DLD1 (cell line): ENCODE data around the gene NSUN6.
"Not testable (repeated sequence)": the region's sequence is repeated elsewhere in the genome, so short reads cannot be mapped to it uniquely, and the experiment has no call there.

ENCODE experiments used
- in situ Hi-C: cut with HindIII; loops from 2 replicates; pipeline ENCODE4 v1.10.0; 2017; ENCODE audit warnings: low sequenced_read_pairs

NSUN6 gene

DNA sequence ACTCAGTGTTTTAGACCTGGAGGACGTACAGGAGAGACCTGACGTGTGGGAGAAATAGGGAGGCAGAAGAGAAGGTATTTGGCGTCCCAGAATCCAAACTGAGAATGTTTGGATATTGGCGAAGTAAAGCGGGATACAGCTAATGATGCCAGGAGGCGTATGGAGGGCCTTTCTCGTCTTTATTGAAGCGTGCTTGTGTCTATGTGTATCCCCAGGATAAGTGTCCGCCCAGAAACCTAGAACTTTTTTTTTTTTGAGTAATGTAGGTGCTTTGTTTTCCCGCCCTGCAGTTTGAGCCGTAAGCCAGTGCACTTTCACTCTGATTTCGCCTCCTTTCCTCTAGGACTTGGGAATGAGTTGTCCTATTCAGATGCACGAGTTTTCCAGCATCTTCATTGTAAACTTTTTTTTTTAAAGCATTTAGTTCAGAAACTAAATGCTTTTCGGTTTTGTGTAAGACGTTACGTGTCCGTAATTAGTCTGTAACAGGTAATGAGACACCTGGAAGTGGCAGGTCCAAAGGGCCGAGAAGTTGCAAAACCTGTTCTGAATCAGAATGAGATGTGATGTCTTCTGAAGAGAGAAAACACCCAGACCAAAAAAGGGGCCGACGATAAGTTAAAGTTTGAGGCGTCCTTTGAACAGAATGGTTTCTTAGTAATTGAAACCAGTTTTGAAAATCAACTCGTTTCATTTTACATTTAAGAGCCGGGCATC is 8.6 kb upstream of the NSUN6 start:
- in situ Hi-C loops, result no loop called here

DNA sequence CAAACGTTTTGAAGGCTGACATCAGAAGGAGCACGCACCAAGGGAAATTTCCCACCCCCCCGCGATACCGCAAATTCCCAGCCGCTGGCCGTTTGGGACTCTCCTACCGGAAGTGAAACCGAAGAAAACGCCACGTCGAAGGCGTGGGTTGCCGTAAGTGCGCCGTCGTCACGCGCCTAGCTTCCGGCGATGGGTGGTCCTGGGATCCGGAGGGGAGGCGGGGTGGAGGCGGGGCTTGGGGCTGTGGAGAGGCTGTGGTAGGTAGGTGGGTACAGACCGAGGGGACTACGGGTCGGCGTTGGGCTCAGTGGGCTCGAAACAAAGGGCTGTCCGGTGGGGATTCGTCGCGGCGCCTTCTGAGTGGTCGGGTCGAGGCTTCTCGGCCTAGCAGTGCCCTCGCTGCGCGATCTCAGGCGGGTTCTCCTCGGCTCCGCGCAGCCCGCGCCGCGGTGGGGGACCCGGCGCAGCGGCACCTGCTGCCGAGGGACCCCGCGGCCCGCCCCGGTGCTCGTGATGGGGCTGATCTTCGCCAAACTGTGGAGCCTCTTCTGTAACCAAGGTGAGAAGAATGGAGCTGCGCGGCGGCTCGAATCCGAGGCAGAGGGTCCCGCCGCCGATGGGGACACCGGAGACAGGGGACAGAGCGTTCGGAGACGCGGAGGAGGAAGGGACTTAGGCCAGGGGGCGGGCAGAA is 7.9 kb upstream of the NSUN6 start, which contains the start of gene ARL5B:
TSS of gene ARL5B (plus strand) at position 307 of the 694 bp plus-strand sequence. CDS start at position 514, 207 bp downstream.
- in situ Hi-C loops, result no loop called here

DNA sequence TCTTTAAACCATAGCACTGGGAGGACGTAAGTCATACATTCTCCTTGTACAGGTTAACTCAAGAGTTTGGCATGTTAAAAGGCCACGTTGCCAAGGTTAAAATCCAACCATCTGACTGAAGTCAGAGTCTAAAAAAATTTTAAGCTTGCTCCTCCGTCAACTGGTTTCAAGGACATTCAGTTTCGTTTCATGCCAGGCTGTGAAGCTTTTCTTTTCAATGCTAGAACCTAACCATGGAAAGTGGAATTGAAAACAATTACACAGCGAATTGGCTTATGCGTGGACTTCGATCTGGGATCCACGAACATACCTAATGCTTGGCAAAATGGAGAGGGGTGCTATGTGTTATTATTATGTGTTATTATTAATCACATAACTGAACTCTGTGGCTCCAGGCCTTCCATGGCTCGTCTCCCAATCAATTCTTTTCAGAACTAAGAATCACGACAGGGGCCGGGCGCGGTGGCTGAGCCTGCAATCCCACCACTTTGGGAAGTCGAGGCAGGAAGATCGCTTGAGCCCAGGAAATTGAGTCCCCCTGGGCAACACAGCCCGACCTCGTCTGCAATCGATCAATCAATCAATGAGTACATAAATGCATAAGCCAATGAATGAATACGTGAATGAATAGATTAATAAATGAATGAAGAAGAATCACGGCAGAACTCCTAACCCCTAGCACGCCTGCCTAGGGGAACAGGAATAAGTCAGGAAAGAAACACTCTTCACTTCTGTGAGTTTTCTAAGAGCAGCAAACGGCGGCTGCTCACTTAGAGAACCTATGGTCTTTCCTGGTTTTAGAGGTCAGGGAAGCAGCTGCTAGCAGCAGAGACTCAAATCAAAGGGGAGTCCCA is 7.1 kb upstream of the NSUN6 start:
- in situ Hi-C loops, result no loop called here

DNA sequence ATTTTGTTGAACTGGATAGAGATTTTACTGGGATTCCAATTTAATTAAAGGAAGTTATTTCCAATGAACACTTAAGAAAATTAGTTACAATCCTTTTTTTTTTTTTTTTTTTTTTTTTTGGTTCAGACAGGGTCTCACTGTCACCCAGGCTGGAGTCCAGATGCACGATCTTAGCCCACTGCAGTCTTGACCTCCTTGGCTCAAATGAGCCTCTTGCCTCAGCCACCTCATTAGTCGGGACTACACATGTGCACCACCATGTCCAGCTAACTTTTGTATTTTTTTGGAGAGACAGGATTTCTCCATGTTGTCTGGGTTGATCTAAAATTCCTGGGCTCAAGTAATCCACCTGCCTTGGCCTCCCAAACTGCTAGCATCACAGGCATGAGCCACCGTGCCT is 5.3 kb upstream of the NSUN6 start:
- in situ Hi-C loops, result no loop called here

DNA sequence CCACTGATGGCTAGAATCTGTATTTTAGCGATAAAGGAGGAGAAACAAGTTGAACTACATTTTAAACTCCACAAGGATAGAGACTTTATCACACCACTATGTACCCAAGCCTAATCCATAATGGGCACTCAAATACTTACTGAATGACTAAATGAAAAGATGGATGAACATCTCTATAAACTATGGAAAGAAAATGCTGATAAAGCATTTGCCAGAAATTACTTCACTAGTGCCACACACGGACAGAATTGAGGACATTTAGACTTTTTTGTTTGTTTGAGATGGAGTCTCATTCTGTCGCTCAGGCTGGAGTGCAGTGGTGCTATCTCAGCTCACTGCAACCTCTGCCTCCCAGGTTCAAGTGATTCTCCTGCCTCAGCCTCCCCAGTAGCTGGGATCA is 1.7 kb upstream of the NSUN6 start:
- in situ Hi-C loops, result no loop called here

DNA sequence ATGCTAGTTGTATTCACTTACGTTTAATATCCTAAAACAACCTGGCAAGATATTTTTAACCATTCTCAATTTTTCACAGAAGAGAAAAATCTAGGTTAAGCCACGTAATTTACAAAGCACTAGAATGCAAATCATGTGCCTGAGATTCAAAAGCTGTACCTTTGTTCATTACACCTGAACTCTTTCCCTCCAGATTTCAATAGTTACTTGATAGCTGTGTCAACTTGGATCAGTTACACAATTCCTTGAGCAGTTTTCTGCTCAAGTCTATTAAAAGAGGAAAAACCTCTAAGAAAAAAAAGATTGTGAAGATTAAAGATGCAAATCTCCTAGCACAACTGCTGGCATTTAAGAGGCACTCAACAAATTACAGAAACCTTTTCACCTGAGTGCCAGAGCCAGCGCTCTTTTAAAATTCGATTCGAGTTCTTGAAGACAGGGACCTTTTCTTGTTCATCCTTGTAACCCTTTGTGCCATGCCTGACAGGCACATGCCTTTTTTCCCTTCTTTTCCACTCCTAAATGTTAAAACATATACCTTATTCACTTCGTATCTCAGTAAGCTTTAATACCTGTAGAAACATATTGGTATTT is 886 bp downstream of the NSUN6 start:
- in situ Hi-C loops, result no loop called here

DNA sequence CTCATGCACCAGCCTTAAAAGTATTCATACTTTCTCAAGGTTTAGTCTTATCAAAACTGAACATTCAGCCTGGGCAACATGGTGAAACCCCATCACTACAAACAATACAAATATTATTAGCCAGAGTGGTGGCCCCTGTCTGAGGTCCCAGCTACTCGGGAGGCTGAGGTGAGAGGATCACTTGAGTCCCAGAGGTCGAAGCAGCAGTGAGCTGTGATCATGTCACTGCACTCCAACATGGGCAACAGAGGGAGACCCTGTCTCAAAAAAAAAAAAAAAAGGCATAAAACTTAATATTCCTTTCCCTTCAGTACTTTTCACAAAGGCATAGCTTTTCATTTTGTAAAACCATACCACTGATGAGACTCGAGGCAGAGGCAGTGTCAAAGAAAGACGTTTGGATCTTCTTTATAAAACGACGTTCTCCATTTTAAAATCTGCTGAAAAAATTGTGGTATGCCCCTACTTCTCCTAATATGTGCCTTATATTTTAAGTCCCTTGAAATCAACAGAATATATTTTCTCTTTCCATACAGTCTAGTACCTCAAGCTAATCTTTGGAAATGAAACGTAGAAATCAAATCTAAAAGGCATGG is 1.9 kb downstream of the NSUN6 start:
- in situ Hi-C loops, result no loop called here

DNA sequence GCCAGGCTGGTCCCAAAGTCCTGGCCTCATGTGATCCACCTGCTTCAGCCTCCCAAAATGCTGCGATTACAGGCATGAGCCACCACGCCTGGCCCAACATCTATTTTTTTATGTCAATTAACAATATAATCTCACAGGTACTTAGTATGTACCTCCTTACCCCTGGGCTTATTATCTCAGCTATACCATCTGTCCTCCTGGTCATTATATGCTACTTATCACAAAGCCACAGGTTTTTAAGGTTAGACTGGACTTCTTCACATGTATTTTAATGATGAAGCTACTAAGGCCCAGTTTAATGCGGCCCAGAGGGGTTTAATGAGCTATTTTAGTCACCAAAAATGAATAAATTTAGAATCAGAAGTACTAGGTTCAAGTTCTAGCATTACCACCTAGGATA is 3.4 kb downstream of the NSUN6 start:
- in situ Hi-C loops, result no loop called here

DNA sequence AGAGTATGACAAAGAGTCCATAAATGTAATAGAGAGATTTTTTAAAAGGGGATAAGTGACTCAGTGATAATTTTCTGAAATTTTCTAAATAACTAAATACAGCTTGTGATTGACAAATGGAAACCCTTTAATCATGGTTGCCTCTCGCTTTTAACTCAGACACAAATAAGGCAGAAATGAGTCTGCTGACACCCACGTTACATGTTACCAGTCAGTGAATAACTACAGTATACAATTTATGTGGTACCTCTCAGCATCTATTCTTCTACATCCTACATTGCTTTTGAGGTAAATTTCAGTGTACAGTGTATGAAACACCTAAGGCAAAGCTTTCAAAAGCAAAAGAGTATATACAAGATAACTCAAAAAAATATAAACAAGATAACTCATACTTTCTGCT is 4.2 kb downstream of the NSUN6 start:
- in situ Hi-C loops, result no loop called here

DNA sequence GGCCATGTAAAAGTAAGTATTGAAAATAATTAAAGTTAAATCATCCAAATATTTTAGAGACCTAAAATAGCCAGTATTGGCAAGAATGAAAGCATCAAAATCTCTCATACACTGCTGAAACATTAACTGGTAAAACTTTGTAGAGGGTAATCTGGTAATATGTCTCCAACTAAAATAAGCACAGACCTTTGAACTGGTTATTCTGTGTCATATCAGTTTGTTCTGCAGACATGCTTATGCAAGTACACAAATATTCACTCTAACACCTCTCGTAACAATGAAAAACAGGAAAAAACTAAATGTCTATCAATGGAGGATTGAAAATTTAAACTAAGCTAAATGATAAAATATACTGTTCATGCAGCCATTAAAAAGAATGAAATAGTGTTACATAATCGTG is 11.7 kb downstream of the NSUN6 start:
- in situ Hi-C loops, result not testable (repeated sequence)

DNA sequence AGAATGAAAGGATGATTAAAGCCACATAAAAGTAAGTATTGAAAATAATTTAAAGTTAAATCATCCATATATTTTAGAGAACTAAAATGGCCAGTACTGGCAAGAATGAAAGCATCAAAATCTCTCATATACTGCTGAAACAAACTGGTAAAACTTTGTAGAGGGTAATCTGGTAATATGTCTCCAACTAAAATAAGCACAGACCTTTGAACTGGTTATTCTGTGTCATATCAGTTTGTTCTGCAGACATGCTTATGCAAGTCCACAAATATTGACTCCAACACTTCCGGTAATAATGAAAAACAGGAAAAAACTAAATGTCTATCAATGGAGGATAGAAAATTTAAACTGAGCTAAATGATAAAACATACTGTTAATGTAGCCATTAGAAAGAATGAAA is 14.0 kb downstream of the NSUN6 start:
- in situ Hi-C loops, result not testable (repeated sequence)

DNA sequence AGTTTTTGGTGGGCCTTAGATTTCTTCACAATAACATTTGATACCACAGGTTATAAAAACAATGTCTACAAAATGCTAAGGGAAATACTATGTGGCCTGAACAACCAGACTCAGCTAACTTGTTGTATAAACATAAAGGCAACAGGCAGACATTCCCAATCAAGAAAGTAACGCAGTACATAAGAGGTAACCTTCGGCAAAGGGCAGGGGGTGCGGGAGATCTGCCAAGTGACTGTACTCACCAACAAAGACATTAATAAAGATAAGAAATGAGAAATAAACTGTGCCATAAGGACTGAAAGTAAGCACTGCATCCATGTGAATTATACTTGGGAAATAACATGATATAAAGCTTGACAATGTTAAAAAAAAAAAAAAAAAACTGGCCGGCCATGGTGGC is 15.4 kb downstream of the NSUN6 start:
- in situ Hi-C loops, result no loop called here

DNA sequence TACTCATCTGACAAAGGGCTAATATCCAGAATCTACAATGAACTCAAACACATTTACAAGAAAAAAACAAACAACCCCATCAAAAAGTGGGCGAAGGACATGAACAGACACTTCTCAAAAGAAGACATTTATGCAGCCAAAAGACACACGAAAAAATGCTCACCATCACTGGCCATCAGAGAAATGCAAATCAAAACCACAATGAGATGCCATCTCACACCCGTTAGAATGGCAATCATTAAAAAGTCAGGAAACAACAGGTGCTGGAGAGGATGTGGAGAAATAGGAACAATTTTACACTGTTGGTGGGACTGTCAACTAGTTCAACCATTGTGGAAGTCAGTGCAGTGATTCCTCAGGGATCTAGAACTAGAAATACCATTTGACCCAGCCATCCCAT is 18.9 kb downstream of the NSUN6 start:
- in situ Hi-C loops, result not testable (repeated sequence)

DNA sequence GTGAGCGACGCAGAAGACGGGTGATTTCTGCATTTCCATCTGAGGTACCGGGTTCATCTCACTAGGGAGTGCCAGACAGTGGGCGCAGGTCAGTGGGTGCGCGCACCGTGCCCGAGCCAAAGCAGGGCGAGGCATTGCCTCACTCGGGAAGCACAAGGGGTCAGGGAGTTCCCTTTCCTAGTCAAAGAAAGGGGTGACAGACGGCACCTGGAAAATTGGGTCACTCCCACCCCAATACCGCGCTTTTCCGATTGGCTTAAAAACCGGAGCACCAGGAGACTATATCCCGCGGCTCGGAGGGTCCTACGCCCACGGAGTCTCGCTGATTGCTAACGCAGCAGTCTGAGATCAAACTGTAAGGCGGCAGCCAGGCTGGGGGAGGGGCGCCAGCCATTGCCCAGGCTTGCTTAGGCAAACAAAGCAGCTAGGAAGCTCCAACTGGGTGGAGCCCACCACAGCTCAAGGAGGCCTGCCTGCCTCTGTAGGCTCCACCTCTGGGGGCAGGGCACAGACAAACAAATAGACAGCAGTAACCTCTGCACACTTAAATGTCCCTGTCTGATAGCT is 23.9 kb downstream of the NSUN6 start:
- in situ Hi-C loops, result not testable (repeated sequence)

DNA sequence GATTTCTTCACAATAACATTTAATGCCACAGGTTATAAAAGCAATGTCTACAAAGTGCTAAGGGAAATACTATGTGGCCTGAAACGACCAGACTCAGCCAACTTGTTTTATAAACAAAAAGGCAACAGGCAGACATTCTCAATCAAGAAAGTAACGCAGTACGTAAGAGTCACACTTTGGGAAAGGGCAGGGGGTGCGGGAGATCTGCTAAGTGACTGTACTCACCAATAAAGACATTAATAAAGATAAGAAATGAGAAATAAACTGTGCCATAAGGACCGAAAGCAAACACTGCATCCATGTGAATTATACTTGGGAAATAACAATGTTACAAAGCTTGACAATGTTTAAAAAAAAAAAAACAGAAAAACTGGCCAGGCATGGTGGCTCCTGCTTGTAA is 25.5 kb downstream of the NSUN6 start:
- in situ Hi-C loops, result no loop called here

DNA sequence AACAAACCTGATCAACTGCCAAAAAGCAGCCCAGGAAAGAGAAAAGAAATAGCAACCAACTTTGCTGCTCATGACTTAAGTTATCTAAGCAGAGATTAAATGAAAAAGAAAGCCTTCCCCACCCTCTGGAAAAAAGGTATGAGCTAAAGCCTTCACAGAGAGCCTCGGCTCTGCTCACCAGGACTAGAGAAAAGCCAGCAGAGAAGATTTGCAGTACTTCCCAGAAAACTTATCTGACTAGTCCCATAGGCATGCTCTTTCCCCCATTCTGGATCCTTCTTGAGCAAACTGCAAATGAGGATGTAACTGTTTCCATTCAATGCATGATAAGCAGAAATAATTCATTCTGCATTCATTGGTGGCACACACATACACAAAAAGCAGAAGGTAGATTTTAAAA is 27.7 kb downstream of the NSUN6 start:
- in situ Hi-C loops, result not testable (repeated sequence)

DNA sequence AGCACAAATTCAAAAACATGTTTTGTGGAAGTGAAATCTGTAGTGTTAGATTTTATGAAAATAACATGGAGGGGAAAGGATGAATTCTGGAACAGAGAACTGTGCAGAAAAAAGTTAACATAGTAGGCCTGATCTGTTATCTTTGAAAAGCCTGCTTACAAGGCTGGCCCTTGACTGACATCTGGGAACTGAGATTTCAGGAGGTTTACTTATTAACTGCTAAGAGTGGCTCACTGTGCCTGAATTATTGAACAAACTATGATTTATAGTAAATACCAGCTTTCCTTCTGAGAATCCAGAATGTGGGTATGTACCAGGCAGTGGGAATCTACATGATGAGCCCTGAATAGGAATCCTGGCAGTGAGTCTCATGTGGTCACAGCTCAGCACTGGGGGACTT is 30.5 kb downstream of the NSUN6 start:
- in situ Hi-C loops, result no loop called here

DNA sequence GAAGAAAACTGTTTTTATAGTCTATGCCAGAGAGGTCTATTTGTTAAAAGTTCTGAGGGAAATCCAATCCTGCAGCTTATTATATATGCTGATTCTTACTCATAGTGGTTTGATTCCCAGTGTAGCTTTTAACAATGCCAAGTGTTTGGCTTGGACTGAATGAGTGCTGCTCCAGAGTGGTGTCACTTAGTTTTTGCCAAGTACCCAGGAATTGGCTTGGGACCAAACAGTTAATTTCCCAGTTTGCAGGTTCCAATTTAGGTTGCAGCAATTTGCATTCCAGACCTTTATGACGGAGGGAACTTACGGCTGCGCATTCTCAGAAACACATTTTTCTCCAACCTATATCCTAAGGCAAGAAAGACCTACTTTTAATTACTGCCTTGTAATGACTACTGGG is 32.4 kb downstream of the NSUN6 start:
- in situ Hi-C loops, result no loop called here

DNA sequence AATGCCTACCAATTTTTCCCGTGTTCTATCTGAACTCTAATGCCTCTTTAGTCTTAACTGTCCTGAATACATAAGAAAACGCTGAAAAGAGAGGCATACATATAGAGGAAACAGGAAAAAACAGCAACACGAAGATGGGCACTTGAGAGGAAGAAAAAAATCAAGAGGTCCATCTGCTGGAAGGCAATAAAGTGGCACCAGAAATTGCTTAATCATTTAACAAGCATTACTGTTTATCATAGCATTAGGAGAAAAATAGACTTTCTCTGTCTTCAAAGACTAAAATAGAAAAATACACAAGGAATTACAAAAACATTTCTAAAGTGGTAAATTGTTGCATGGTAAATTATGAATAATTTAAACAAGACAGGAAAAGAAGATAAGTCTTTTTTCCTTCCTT is 35.0 kb downstream of the NSUN6 start:
- in situ Hi-C loops, result no loop called here

DNA sequence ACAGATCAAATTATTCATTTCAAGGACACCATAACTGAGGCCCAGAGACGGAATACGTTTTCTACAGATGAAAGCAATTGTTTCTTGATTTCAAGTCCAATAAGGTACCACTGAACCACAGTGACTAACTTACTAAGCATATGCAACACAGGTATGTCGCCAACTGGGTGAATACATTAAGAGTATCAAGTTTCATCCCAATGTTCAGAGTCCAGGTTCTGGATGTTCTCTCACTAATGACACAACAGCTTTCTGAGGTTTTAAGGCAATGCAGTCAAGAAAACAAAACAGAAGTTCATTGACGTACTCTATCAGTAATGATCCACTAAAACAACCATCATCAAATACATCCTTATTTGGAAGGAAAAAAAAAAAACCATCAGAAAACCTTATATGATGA is 35.8 kb downstream of the NSUN6 start:
- in situ Hi-C loops, result no loop called here

DNA sequence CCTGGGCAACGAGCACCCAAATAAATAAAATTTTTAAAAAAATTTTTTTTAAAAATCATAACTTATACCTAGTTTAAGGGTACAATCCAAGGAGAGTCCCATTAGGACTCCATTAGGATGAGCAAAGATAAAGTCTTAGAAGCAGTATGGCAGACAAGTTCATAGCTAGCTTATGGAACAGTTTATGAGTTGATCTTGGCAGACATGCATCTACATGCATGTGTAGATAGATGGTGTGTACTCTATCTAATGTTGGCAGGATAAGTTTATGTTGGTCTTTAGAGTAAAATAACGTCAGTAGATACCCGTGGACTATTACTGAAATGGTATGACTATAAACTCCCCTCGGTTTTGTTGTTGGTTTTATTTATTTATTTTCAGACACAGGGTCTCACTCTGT is 40.2 kb downstream of the NSUN6 start:
- in situ Hi-C loops, result no loop called here
